HK-2 (cell line): Measurements from ENCODE around the gene TMEM80.

Experiments used
- DNase-seq: peaks from one replicate; pipeline ENCODE4 v3.0.0-alpha.2; 2018; ENCODE audit not compliant: unreplicated experiment

TMEM80 gene

GRCh38 chr11:699753-700152 lies 4.1 kb downstream of the TMEM80 start:
- DNase-seq = no peak

- no peak for DNase-seq
These were observed 6.3 kb downstream of the TMEM80 start for GRCh38 chr11:701741-702461.

- peak; percentile 70 for DNase-seq
These were observed 7.1 kb downstream of the TMEM80 start for GRCh38 chr11:702462-703461.

GRCh38 chr11:703506-703905 lies 7.9 kb downstream of the TMEM80 start:
- DNase-seq = no peak

- DNase-seq = no peak
These were observed 8.6 kb downstream of the TMEM80 start for GRCh38 chr11:704228-704674.

GRCh38 chr11:704781-705645 lies 9.4 kb downstream of the TMEM80 start:
- peak; percentile 76 for DNase-seq

- peak; percentile 73 for DNase-seq
These were observed 10.2 kb downstream of the TMEM80 start, which contains the start of gene EPS8L2 for GRCh38 chr11:705646-706438. EPS8L2 (plus strand) TSS chr11:706231; CDS start chr11:709408, 3,177 bp downstream.

GRCh38 chr11:706439-706956 lies 10.9 kb downstream of the TMEM80 start:
- no peak for DNase-seq

GRCh38 chr11:706957-707816 lies 11.6 kb downstream of the TMEM80 start:
- peak; percentile 82 for DNase-seq

GRCh38 chr11:707817-708420 lies 12.3 kb downstream of the TMEM80 start:
- DNase-seq = peak; percentile 80

GRCh38 chr11:708511-708910 lies 12.9 kb downstream of the TMEM80 start:
- DNase-seq = no peak

GRCh38 chr11:709109-709997 lies 13.7 kb downstream of the TMEM80 start:
- DNase-seq = no peak

- DNase-seq = no peak
These were observed 18.8 kb downstream of the TMEM80 start for GRCh38 chr11:714436-714835.

- DNase-seq = no peak
These were observed 23.8 kb downstream of the TMEM80 start for GRCh38 chr11:719214-720016.

- DNase-seq = no peak
These were observed 24.5 kb downstream of the TMEM80 start for GRCh38 chr11:720017-720641.

- DNase-seq = no peak
These were observed 25.1 kb downstream of the TMEM80 start for GRCh38 chr11:720642-721246.
